Left renal cortex interstitium (tissue), 4 donors: ENCODE results near the gene GRAMD1B. TPM values are rescaled to one million over a fixed set of nuclear protein-coding genes. Genes with fewer than 3 reads are reported as not detected.

Source experiments
- DNase-seq, 4 donors: peaks; one replicate each; pipeline ENCODE4 v3.0.0-alpha.2; 2013; ENCODE audit warnings: low read depth in 4 of 4, low spot score in 2 of 4, missing footprints in 1 of 4
- polyA plus RNA-seq, 4 donors: library from polyadenylated mRNA; unstranded; fragments of 120-200 nt; gene quantifications; one replicate each; pipeline ENCODE4 v1.2.1, GENCODE V29; 2013; ENCODE audit not compliant: insufficient read length in 4 of 4

Gene GRAMD1B
- polyA plus RNA-seq, result 10 to 100 TPM; 11.4 to 16.9 (median 13.6) TPM

DNA sequence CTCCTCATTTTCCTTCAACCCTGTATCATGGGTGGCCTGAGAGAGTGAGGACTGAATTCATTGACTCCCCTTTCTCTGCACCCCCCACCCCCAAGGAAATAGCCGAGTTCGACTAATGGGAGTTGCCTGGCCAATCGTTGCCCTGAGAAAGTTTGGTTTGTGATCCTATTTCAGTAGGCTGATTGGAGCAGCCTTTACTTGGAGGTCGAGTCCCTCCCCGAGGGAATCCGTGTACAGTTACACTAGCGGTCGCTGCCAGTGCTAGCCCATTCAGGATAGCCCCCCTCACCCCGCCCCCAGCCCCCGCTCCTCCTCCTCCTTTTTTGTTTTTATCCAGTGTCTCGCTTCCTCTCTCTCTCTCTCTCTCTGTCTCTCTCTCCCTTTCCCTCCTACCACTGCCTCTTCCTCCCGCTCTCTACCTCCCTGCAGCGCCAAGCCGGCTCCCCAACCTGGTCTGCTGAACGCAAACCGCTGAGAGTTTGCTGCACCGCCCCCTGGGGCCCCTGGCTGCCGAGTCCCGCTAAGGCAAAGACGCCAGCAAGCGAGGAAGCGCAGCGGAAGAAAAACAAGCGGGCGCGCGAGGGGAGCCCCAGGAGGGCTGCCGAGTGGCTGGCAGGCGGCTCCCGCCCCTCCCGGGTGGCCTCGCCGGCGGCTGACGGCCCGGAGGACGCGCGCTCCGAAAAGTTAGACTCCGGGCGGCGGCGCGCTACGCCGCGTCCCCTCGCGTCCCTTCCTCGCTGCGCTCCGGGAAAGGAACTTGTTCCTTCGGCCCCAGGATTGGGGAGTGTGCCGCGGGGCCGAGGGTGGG lies at the start of gene GRAMD1B:
GRAMD1B (plus strand) TSS at position 357 of the 808 bp plus-strand sequence. CDS start 524 bp downstream, outside the sequence.
- peak in 3 of 4 donors; percentile 76 to 80 (median 76) for DNase-seq

DNA sequence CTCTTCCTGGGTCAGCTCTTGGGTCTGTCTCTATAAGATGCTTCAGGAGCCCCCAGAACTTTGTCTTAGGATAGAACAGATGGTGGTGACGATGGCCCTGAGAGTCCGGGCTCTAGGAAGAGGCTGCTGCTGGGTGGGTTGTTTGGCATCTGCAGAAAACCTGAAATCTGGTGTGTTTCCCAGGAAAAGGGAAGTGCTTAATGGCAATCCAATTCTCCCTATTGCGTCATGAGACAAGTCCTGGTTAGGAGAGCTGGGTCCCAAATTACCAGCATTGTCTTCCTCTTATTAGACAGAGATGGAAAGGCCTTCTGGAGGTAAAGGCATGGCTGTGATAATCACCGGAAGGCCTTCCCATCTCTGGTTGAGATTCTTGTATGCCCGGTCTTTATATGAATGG lies 48.9 kb upstream of the GRAMD1B start:
- DNase-seq, result no peak

DNA sequence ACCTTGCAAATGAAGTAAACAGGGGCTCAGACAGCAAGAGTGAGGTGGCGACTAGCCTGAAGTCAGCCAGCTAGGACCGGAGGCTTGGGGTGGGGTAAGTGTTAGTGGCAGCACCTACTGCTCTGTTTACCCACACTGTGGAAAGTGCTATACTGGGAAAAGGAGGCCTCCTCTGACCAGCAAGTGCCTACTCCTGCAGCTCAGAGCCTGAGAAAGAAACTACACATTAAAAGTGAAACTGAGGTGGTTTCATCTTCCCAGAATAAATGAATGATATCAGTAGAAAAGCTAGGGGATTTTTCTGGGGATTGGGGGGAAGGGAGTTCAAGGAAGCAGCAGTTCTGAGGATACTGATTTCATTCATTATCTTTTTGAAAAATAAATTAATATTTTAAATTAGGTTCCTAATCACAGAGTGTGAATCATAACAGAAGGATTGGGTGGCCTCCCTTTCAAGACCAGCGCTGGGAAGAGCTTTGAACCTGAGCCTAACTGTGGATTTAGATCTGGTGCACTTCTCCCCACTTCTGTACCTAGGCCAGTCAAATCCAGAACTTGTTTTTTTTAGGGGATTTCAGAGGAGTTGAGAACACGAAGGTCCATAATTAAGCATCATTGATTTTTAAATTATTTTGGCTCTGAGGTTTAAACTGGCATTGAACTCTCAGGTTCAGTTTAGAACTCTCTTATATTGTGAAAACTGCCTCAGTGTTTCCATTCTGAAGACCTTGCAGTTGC lies 48.1 kb upstream of the GRAMD1B start:
- no peak for DNase-seq

DNA sequence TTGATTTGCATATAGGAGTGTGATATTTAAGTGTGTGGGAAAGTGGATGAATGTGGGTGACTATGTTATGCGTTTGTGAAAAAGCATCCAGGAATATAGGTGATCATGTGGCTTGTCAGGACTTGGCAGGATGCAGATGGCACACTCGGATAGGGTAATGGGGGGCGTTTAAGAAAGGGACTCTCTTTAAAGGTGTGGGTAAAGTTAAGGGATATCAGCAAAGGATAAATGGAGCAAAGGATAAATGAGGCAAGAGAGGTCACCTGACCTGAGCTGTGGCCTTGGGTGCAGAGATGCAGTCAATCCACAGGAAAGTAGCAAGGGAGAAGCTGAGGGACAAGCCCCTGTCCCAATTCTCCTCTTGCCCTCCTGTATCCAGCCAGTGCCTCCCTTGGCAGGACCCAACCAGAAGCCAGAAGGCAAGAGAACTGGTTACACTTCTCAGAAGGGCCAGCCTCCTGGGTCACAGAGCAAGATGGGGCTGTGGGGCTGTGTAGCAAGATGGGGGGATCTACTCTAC lies 47.5 kb upstream of the GRAMD1B start:
- DNase-seq, result no peak

DNA sequence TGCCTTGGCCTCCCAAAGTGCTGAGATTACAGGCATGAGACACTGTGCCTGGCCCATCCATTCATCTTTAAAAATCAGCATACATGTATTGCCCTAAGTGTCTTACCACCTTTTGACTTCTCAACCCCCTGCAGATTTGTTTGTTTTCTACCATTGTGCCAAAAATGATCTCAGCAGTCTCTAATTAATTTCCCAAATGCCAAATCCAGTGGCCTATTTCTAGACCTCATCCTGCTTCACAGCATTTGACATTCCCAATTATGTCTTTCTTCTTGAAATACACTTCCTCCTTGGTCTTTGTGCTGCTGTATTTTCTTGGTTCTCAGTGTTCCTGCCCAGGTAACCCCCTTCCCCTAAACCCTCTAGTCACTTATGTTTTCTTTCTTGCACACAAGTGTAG lies 46.0 kb upstream of the GRAMD1B start:
- DNase-seq, result no peak

DNA sequence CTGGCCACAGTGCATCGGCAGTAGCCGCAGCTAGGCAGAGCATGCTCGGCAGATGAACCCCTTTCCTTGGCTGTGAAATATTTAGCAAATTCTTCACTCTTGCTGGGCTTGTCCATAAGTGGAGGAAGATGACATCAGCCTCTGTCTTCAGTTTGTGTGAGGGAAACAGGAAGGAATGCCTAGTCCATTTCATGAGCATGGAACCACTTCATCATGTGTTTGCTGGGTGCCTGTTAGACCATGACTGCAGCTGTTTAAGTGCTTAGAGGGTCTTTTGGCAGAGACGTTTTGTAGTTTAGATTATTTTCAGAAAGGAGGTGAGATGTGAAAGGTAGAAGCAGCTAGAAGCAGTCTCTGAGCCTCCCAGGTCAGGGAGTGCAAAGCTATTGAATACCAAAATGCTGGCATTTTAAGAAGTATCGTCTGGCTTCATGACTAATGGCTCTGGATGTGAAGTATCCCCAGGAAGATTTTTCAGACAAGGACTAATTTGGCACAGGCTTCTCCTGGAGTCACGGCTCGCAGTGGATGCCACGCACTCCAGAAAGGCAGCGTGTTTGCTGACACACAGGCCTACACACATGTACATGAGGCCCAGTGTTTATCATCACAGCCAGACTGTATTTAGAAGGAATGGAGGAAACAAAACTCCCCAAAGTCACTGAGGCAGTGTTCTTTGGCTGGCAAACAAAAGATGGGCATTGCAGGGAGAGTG lies 43.1 kb upstream of the GRAMD1B start:
- peak in 1 of 4 donors; percentile 19 for DNase-seq

DNA sequence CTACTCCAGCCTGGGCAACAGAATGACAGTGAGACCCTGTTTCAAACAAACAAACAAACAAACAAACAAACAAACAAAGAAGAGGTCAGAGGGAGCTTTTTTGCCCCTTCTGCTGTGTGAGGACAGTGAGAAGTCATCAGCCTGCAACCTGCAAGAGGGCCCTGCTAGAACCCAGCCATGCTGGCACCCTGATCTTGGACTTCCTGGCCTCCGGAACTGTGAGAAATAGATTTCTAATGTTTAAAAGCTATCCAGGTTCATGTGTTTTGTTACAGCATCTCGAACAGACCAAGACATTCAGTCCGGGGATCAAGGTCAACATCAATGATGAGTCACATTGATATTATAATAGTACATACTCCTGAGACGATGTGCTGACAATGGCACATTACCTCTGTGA lies 41.4 kb upstream of the GRAMD1B start:
- no peak for DNase-seq

DNA sequence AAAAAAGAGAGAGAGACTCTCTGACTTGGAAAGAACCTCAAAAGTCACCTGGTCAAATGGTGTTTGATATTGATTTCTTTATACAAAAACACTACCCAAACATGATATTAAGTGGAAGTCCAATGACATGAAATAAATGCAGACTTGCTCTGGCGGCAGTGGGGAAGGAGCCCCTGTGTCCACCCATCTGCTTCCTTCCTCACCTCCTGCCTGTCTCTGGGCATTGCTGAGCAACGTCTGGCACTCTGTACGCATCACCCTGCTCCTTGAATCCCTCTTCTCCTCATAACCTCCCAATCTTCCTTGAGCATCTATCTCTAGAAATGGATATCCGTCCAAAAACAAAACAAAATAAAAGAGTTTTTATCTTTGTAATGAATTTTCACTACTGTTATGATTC lies 39.9 kb upstream of the GRAMD1B start:
- no peak for DNase-seq

DNA sequence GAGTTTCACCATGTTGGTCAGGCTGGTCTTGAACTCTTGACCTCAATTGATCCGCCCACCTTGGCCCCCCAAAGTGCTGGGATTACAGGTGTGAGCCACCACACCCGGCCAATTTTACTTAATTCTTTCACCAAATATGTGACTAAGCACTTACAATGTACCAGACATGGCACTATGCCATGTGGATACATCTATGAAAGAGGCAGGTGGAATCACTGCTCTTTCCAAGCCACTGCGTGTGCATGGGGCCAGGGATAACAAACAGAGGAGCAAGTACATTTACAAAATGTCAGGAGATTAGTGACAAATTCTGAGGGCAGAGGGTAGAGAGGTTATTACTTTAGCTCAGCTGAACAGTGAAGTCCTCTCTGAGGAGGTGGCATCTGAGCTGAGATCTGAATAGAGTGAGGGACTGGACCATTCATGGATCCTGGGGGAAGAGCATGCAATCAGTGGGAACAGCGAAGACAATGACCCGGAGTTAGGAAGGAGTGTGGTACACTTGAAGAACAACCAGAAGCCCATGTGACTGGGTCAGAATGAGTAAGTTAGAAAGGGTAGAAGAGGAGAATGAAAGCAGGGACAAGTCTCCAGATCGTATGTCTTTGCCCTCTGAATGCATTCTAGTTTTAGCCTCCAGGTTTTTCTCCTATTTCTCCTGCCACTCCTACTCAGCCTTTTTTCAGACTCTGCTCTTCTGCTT lies 38.3 kb upstream of the GRAMD1B start:
- no peak for DNase-seq

DNA sequence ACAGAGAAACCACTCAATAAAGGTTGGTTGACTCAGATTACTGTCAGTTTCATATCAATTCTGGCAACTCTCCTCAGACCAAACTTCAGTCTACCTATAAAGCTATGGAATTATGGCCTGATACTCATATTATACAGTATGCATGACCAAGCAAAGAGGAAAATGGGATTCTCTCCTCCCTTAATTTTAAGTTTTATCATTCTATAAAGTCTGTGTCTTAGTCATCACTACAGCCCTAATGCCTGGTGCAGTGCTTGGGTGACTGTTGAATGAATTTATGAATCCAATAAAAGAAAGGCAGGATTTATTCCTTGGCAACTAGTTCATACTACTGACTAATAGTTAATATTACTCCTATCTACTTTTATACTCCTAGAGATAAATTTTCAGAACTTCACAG lies 37.6 kb upstream of the GRAMD1B start:
- no peak for DNase-seq

DNA sequence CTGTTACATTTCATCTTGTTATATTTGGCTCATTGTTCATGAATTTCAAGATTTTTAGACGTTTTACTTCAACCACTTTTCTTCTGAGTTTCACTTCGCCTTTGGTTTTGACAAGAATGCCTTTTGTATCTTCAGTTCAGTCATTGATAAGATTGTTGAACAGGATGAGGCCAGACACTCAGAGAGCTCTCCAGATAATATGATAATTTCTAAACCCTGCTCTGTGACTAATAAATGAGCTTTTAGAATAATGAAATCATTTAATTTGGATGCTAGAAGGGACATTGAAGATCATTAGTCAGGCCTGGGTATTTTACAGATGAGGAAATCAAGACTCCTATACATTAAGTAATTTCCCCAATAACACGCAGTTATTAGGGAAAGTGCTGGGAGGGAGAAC lies 37.2 kb upstream of the GRAMD1B start:
- DNase-seq, result no peak

DNA sequence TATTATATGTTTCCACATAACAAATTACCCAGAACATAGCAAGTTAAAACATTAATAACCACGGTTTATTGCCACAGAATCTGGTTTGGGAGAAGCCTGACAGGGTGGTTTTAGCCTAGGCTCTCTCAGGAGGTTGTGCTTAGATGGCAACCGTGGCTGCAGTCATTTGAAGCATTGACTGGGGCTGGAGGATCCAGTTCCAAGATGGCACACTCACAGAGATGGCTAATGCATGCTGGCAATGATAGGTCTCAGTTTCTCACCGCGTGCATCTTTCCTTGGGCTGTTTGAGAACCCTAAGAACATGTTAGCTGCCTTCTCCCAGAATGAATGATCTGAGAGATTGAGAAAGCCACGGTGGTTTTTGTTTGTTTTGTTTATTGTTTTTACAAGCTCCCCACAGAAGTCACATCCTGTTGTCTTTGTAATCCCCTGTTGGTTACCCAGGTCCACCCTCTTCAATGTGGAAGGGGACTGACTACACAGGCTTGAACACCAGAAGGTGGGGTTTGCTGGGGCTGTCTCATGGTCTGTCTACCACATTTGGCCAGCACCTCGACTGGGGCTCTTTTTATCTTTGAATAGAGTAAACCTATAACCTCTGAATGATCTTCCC lies 36.6 kb upstream of the GRAMD1B start:
- no peak for DNase-seq

DNA sequence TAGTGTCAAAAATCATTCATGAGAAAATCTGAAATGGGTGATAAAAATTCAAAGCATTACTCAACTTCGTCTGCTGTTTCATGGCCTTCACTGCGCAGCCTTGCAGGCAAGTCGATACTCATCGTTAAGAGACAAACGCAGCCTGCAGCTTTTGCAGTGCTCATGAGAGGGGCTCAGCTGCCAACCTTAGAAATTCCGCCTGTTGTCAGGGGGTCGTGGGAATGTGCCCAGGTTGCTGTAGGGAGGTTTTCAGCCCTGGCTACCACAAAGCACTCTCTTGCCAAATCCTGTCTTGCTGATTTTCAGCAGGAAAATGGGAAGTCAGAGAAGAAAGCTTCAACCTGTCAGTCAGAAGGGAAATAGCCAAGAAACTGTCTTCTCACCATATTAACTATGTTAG lies 25.4 kb upstream of the GRAMD1B start:
- no peak for DNase-seq

DNA sequence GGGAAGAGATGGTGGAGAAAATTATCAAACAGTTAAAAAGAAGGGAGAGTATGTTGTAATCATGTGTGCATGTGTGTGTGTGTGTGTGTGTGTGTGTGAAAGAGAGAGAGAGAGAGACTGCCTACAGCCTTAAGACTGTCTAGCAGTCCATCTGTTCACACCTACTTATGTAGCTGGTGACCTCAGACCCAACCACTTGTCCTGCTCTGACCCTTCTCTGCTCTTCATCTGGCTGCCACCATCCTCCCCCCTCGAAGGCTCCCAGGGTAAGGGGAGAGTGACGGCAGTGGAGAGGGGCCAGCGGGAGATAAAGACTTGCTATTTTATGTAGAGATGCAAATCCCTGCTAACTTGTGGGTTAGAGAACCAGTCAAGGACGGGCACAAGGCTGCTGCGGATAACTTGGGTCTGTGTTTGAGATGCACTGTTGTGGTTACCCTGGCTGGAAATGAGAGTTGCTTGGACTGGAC lies 24.9 kb upstream of the GRAMD1B start:
- DNase-seq, result no peak

DNA sequence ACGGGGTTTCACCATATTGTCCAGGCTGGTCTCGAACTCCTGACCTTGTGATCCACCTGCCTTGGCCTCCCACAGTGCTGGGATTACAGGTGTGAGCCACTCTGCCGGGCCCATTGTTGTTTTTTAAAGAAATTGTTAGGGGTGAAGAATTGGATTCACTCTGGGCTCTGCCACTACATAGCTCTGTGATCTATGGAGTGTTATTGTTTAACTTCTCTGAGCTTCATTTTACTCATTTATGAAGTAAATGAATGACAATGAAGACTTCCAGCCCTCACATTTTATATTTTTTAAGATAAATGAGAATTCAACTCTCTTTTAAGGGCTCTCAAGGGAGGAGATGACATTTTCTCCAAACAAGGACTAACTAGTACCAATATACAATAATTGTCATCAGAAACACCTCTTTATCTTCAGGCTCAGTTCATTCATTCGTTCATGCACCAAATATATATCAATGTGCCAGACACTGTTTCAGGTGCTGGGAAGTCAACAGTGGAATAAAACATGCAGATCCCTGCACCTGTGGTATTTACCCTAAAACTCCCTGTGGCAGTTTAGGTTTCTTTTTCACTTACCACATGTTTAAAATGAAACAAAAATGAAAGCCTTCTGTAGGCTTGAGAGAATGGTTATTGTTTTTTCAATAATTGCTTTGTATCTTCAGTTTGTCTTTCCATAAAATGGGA lies 23.5 kb upstream of the GRAMD1B start:
- DNase-seq, result no peak

DNA sequence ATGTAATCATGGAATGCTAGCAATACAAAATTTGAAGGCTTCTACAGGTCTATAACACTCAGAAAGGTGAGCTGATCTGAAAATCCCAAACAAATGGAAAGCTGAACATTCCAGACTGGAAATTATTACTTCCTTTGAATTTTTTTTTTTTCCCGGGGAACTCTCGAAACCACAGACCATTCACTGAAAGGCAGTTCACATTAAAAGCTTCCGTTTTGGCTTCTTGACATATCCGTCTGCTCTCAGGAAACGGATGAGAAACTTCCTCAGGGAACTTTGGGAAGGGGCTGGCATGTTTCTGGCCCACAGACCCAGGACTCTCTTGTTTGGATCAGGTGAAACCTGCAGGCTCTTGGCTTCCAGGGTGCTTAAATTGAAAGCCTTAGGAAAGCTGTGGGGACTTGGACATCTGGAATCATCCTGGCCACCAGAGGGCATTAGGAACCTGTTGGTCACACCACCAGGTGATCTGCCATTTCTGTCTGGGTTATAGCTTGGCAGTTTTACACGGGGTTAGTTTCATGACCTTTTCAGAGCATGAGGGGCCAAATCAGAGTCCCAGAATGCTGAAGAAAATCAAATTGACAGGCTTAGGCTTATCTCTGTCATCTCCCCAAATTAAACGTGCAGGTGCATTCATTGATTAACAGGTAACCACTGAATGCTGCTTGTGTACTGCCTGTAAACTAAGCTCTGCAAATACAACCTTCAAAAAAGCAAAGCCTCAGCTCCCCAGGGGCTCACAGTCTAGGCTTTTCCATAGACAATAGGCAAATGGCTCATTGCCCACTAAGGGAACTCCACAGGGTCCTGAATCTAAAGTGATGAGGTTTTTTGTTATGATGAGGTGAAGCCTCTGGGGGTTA lies 22.7 kb upstream of the GRAMD1B start:
- peak in 1 of 4 donors; percentile 67 for DNase-seq

DNA sequence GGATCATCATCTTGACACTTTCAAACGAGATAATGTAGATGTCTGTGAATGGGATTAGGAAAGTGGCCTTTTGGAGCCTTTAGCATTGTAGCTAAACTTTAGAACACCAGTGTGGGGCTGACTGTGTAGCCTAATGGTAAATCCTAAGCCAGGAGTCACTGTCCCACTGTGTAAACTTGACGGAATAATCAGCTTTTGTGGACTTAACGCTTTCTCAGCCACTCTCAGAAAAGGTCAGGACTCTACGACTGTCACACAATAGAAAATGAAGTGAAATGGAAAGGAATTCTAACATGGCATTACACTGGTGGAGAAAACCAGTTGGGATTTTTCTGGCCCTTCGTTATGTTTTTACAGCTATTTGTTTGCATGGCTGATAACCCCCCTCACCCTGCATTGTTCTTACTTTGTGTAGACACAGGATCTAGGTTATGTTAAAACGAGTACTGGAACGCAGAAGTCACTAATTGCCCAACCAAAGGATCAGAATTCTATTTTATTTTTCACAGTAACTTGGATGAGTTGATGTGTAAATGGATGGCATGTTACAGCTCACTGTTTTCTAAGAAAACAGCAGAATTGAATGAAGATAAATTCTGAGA lies 22.0 kb upstream of the GRAMD1B start:
- DNase-seq, result no peak
